ENCODE results near the gene MED15.
"Not testable (repeated sequence)": the region's sequence is repeated elsewhere in the genome, so short reads cannot be mapped to it uniquely, and the experiment has no call there.

MED15 gene

GRCh38 chr22:20537983-20538382 lies 30.6 kb downstream of the MED15 start:
- no peak for TF ChIP-seq CTCF (IDR thresholded peaks at IDR 0.05; ENCODE audit: low read depth, low read length)
- Histone ChIP-seq H3K4me3 (ENCODE audit: low read depth, low read length) (no peak overlapping the region), H3K9me3 (ENCODE audit: severe bottlenecking) (no peaks in the 10 kb centered on the region), H3K27ac (no peak overlapping the region), H3K27me3 (ENCODE audit: insufficient read depth, low read depth, severe bottlenecking) (no peaks in the 10 kb centered on the region), H3K36me3 (peaks cover 52% of the 10 kb centered on the region)
- DNase-seq = no peak

- H3K9me3 ChIP-seq (ENCODE audit: severe bottlenecking); DNase-seq; H3K27ac ChIP-seq; H3K4me3 ChIP-seq (ENCODE audit: low read depth, low read length); H3K27me3 ChIP-seq (ENCODE audit: insufficient read depth, low read depth, severe bottlenecking): not testable (repeated sequence)
- H3K36me3 ChIP-seq = peaks cover 59% of the 10 kb centered on the region
These were observed 31.5 kb downstream of the MED15 start for GRCh38 chr22:20538875-20539274.

- Histone ChIP-seq H3K27ac (no peak overlapping the region), H3K9me3 (ENCODE audit: severe bottlenecking) (no peaks in the 10 kb centered on the region), H3K4me3 (ENCODE audit: low read depth, low read length) (no peak overlapping the region), H3K27me3 (ENCODE audit: insufficient read depth, low read depth, severe bottlenecking) (no peaks in the 10 kb centered on the region), H3K36me3 (peaks cover 66% of the 10 kb centered on the region)
- DNase-seq = no peak
- no peak for TF ChIP-seq CTCF (IDR thresholded peaks at IDR 0.05; ENCODE audit: low read depth, low read length)
These were observed 34.6 kb downstream of the MED15 start for GRCh38 chr22:20542055-20542454.

- Histone ChIP-seq H3K9me3 (ENCODE audit: severe bottlenecking) (no peaks in the 10 kb centered on the region), H3K36me3 (peaks cover 60% of the 10 kb centered on the region), H3K27ac (no peak overlapping the region), H3K4me3 (ENCODE audit: low read depth, low read length) (no peak overlapping the region), H3K27me3 (ENCODE audit: insufficient read depth, low read depth, severe bottlenecking) (no peaks in the 10 kb centered on the region)
- no peak for TF ChIP-seq CTCF (IDR thresholded peaks at IDR 0.05; ENCODE audit: low read depth, low read length)
- DNase-seq = no peak
These were observed 35.3 kb downstream of the MED15 start for GRCh38 chr22:20542736-20543135.

GRCh38 chr22:20545318-20545634 lies 37.9 kb downstream of the MED15 start:
- peaks cover 36% of the 10 kb centered on the region for H3K36me3 ChIP-seq
- H3K4me3 ChIP-seq (ENCODE audit: low read depth, low read length); H3K9me3 ChIP-seq (ENCODE audit: severe bottlenecking); H3K27me3 ChIP-seq (ENCODE audit: insufficient read depth, low read depth, severe bottlenecking); H3K27ac ChIP-seq; DNase-seq: not testable (repeated sequence)

GRCh38 chr22:20545681-20546521 lies 38.5 kb downstream of the MED15 start:
- H3K36me3 ChIP-seq = peaks cover 32% of the 10 kb centered on the region
- no peaks in the 10 kb centered on the region for H3K9me3 ChIP-seq (ENCODE audit: severe bottlenecking)
- TF ChIP-seq CTCF (IDR thresholded peaks at IDR 0.05; ENCODE audit: low read depth, low read length) = no peak
- no peak for DNase-seq
- no peak overlapping the region for H3K4me3 ChIP-seq (ENCODE audit: low read depth, low read length)
- no peaks in the 10 kb centered on the region for H3K27me3 ChIP-seq (ENCODE audit: insufficient read depth, low read depth, severe bottlenecking)
- H3K27ac ChIP-seq = no peak overlapping the region

- no peak for DNase-seq
- no peak overlapping the region for H3K4me3 ChIP-seq (ENCODE audit: low read depth, low read length)
- TF ChIP-seq CTCF (IDR thresholded peaks at IDR 0.05; ENCODE audit: low read depth, low read length) = no peak
- no peaks in the 10 kb centered on the region for H3K27me3 ChIP-seq (ENCODE audit: insufficient read depth, low read depth, severe bottlenecking)
- H3K9me3 ChIP-seq (ENCODE audit: severe bottlenecking) = no peaks in the 10 kb centered on the region
- peaks cover 34% of the 10 kb centered on the region for H3K36me3 ChIP-seq
- no peak overlapping the region for H3K27ac ChIP-seq
These were observed 39.1 kb downstream of the MED15 start for GRCh38 chr22:20546541-20546950.

Measured in WERI-Rb-1 (cell line).